ENCODE results near the gene GPR27. TPM values are rescaled to one million over a fixed set of nuclear protein-coding genes. Genes with fewer than 3 reads are reported as not detected.

GPR27 gene
- total and polyA plus RNA-seq, 4 donors: 0.09 to 0.65 (median 0.17) TPM; not detected in 1

- no peak for TF ChIP-seq REST (IDR thresholded peaks at IDR 0.05)
- no peak for TF ChIP-seq HNF4A (conservative IDR thresholded peaks at IDR 0.05)
- no peak for TF ChIP-seq FOXA2 (IDR thresholded peaks at IDR 0.05)
- TF ChIP-seq ATF3 (IDR thresholded peaks at IDR 0.05): no peak
These were observed 26.8 kb downstream of the GPR27 start (continued) for GRCh38 chr3:71780430-71780829.

- peaks cover 3 to 8% (median 4%) of the 10 kb centered on the region in 4 donors for H3K27me3 ChIP-seq (ENCODE audit: control insufficient read depth in 4 of 4, insufficient read depth in 4 of 4, low read length in 3 of 4)
- H3K27ac ChIP-seq (ENCODE audit: low read depth in 1 of 2, low read length in 2 of 2): no peak overlapping the region
These were observed 29.5 kb downstream of the GPR27 start for GRCh38 chr3:71783152-71783551.

More at GRCh38 chr3:71783152-71783551, 29.5 kb downstream of the GPR27 start:
- no peak overlapping the region for H3K4me3 ChIP-seq (ENCODE audit: low read depth in 1 of 3, low read length in 3 of 3)
- no peaks in the 10 kb centered on the region for H3K36me3 ChIP-seq (ENCODE audit: control insufficient read depth in 4 of 4, insufficient read depth in 3 of 4, low read depth in 1 of 4, low read length in 3 of 4)
- 48% methylated on average over 1 of the region's 1 CpG for WGBS
- no peak for DNase-seq (ENCODE audit: low spot score)
- TF ChIP-seq FOXA2 (IDR thresholded peaks at IDR 0.05) (no peak), JUND (IDR thresholded peaks at IDR 0.05) (no peak), FOXA1 (IDR thresholded peaks at IDR 0.05) (no peak), ATF3 (IDR thresholded peaks at IDR 0.05) (no peak), SP1 (IDR thresholded peaks at IDR 0.05) (no peak), RAD21 (IDR thresholded peaks at IDR 0.05) (no peak), MAX (IDR thresholded peaks at IDR 0.05) (no peak), ZBTB33 (IDR thresholded peaks at IDR 0.05) (no peak), HNF4A (conservative IDR thresholded peaks at IDR 0.05) (no peak), NR2F2 (IDR thresholded peaks at IDR 0.05) (no peak), RXRA (IDR thresholded peaks at IDR 0.05) (no peak)
- no peaks in the 10 kb centered on the region for H3K9me3 ChIP-seq (ENCODE audit: control insufficient read depth in 4 of 4, low read length in 3 of 4)
- no peak overlapping the region for H3K9ac ChIP-seq (ENCODE audit: low read depth in 1 of 2, low read length in 2 of 2)
- peaks cover 4 to 18% (median 9%) of the 10 kb centered on the region in 4 donors for H3K4me1 ChIP-seq (ENCODE audit: control insufficient read depth in 4 of 4, insufficient read depth in 4 of 4, low read length in 3 of 4)

Measured in liver (tissue), 9 donors.